Parathyroid adenoma (tissue), 2 donors: ENCODE measurements around the gene NAGPA.
A peak's percentile ranks its signal among the peaks of the same experiment; 100 is the strongest.

Experiments used
- H2AFZ ChIP-seq: fragments of 300-600 bp; sonication (generic); one replicate; pipeline ENCODE4 v1.7.0; 2017; ENCODE audit warnings: antibody characterized with exemption, mild to moderate bottlenecking
- H3K27ac ChIP-seq: fragments of 300-600 bp; sonication (generic); one replicate; pipeline ENCODE4 v1.7.0; 2017
- H3K27me3 ChIP-seq: fragments of 300-600 bp; sonication (generic); one replicate; pipeline ENCODE4 v1.7.0; 2017; ENCODE audit warnings: low read length; ENCODE audit not compliant: control insufficient read depth, insufficient read depth
- H3K36me3 ChIP-seq: fragments of 300-600 bp; sonication (generic); one replicate; pipeline ENCODE4 v1.7.0; 2017; ENCODE audit warnings: low read length; ENCODE audit not compliant: control insufficient read depth, insufficient read depth
- H3K4me1 ChIP-seq: fragments of 300-600 bp; sonication (generic); one replicate; pipeline ENCODE4 v1.7.0; 2017; ENCODE audit warnings: control low read depth
- H3K4me2 ChIP-seq: fragments of 300-600 bp; sonication (generic); one replicate; pipeline ENCODE4 v1.7.0; 2017; ENCODE audit warnings: low read length
- H3K4me3 ChIP-seq: fragments of 300-600 bp; sonication (generic); one replicate; pipeline ENCODE4 v1.7.0; 2017; ENCODE audit warnings: low read depth, low read length
- H3K79me2 ChIP-seq: fragments of 300-600 bp; sonication (generic); one replicate; pipeline ENCODE4 v1.7.0; 2017; ENCODE audit warnings: control low read depth
- H3K9ac ChIP-seq: fragments of 300-600 bp; sonication (generic); one replicate; pipeline ENCODE4 v1.7.0; 2017; ENCODE audit warnings: mild to moderate bottlenecking
- H3K9me3 ChIP-seq: fragments of 300-600 bp; sonication (generic); one replicate; pipeline ENCODE4 v1.7.0; 2017; ENCODE audit warnings: low read length; ENCODE audit not compliant: control insufficient read depth
- CTCF ChIP-seq: fragments of 300-600 bp; sonication (generic); IDR thresholded peaks from one replicate; pipeline ENCODE4 v1.7.0; 2017; ENCODE audit warnings: antibody characterized with exemption, mild to moderate bottlenecking
- donor health status: primary hyperparathyroidism.

NAGPA gene

DNA sequence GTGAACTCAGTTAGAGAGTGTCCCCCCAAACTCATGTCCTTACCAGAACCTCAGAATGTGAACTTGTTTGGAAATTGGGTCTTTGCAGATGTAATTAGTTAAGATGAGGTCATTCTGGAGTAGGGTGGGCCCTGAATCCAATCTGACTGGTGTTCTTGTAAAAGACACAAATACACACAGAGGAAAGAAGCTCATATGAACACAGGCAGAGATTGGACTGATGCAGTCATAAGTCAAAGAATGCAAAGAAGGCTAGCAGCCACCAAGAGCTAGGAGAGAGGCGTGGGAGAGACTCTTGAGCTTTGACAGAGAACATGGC lies 2.1 kb upstream of the NAGPA start:
- Histone ChIP-seq H3K4me3 (no peak overlapping the region), H3K9ac (no peak overlapping the region), H3K4me1 (peaks cover 11% of the 10 kb centered on the region), H3K9me3 (no peaks in the 10 kb centered on the region), H3K4me2 (no peak overlapping the region), H3K36me3 (no peaks in the 10 kb centered on the region), H3K27ac (no peak overlapping the region), H3K79me2 (no peaks in the 10 kb centered on the region), H3K27me3 (no peaks in the 10 kb centered on the region), H2AFZ (no peak overlapping the region)
- no peak for TF ChIP-seq CTCF

GRCh38 chr16:5034167-5034523 lies 410 bp upstream of the NAGPA start:
- Histone ChIP-seq H3K4me3 (peak overlapping the region; percentile 87), H3K36me3 (no peaks in the 10 kb centered on the region), H3K27me3 (no peaks in the 10 kb centered on the region), H3K9ac (peak overlapping the region; percentile 65), H3K4me1 (peaks cover 11% of the 10 kb centered on the region), H3K27ac (peak overlapping the region; percentile 62), H3K9me3 (no peaks in the 10 kb centered on the region), H3K79me2 (no peaks in the 10 kb centered on the region), H2AFZ (peak overlapping the region; percentile 87), H3K4me2 (peak overlapping the region; percentile 73)
- TF ChIP-seq CTCF, result no peak

DNA sequence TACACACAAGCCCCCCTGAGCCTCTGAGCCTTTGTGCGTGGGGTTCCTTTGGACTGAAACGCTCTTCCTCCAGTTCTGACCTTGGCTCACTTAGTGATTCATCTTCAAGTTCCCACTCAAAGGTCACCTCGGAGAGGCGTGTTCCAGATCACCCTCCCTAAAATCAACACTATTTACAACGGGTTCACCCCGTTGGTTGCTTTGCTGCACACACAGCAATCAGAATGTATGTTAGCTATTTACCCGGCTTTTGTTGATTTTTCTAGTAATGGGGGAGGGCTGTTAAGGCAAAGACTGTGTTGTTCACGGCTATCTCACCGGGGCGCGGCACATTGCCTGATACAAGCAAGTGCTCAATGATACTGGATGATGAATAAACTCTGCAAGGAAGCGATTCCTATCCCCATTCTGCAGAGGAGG lies 977 bp downstream of the NAGPA start:
- no peak overlapping the region for H3K27ac ChIP-seq

DNA sequence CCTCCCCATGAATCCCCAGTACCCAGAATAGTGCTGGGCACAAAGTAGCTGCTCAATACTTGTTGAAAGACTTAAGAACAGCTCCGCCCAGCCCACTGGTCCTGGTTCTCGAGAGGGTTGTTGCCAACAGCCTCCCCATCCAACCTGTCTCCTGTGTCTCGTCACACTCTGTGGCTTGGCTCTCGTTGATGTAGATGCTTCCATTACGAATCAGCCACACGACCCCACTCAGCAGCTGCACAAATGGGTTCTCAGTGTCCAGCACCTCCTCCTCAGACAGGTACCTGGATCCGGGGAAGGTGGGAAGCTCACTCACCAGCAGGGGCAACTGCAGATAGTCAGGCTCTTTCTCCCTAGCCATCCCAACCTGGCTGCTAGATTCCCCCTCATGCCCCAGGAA lies 2.1 kb downstream of the NAGPA start:
- no peak overlapping the region for H3K4me3 ChIP-seq
- no peak overlapping the region for H2AFZ ChIP-seq
- no peak overlapping the region for H3K27ac ChIP-seq
- no peak for TF ChIP-seq CTCF
- no peak overlapping the region for H3K4me2 ChIP-seq
- no peaks in the 10 kb centered on the region for H3K36me3 ChIP-seq
- H3K9ac ChIP-seq, result no peak overlapping the region
- H3K27me3 ChIP-seq, result no peaks in the 10 kb centered on the region
- H3K9me3 ChIP-seq, result no peaks in the 10 kb centered on the region
- peaks cover 11% of the 10 kb centered on the region for H3K4me1 ChIP-seq
- H3K79me2 ChIP-seq, result no peaks in the 10 kb centered on the region

More for the DNA sequence above, 977 bp downstream of the NAGPA start:
- H3K79me2 ChIP-seq, result no peaks in the 10 kb centered on the region
- peak overlapping the region; percentile 87 for H3K4me3 ChIP-seq
- no peaks in the 10 kb centered on the region for H3K9me3 ChIP-seq
- TF ChIP-seq CTCF, result no peak
- peak overlapping the region; percentile 73 for H3K4me2 ChIP-seq
- H2AFZ ChIP-seq, result peak overlapping the region; percentile 87
- H3K9ac ChIP-seq, result no peak overlapping the region
- no peaks in the 10 kb centered on the region for H3K36me3 ChIP-seq
- no peaks in the 10 kb centered on the region for H3K27me3 ChIP-seq
- H3K4me1 ChIP-seq, result peaks cover 11% of the 10 kb centered on the region

- TF ChIP-seq CTCF, result no peak
- H3K4me3 ChIP-seq, result no peak overlapping the region
Measured at GRCh38 chr16:5030251-5030870, 3.4 kb downstream of the NAGPA start.

More at GRCh38 chr16:5030251-5030870, 3.4 kb downstream of the NAGPA start:
- no peak overlapping the region for H3K27ac ChIP-seq
- no peak overlapping the region for H2AFZ ChIP-seq
- H3K4me2 ChIP-seq, result no peak overlapping the region
- no peaks in the 10 kb centered on the region for H3K9me3 ChIP-seq
- peaks cover 11% of the 10 kb centered on the region for H3K4me1 ChIP-seq
- no peaks in the 10 kb centered on the region for H3K27me3 ChIP-seq
- H3K9ac ChIP-seq, result no peak overlapping the region
- H3K79me2 ChIP-seq, result no peaks in the 10 kb centered on the region
- H3K36me3 ChIP-seq, result no peaks in the 10 kb centered on the region
